Thoracic aorta (tissue), 2 donors: ENCODE measurements around the gene RSPO3. TPM values are rescaled to one million over a fixed set of nuclear protein-coding genes. Genes with fewer than 3 reads are reported as not detected.

ENCODE experiments used
- ATAC-seq: fragments of 150-250 bp; one replicate; pipeline ENCODE4 v1.8.0; 2017; ENCODE audit warnings: low read depth; ENCODE audit not compliant: insufficient number of reproducible peaks, low FRiP score
- DNase-seq: peaks from one replicate; pipeline ENCODE4 v3.0.0-alpha.2; 2020; ENCODE audit warnings: low spot score
- H3K27ac ChIP-seq, 2 donors: fragments of 200-600 bp; sonication (generic); 1 replicate in 1 of 2; 2 replicates in 1 of 2; pipeline ENCODE4 v1.5.1; 2016; ENCODE audit warnings: mild to moderate bottlenecking in 2 of 2, moderate library complexity in 2 of 2
- H3K27me3 ChIP-seq: fragments of 200-600 bp; sonication (generic); replicated peaks from 2 replicates; pipeline ENCODE4 v1.6.0; 2016; ENCODE audit warnings: mild to moderate bottlenecking; ENCODE audit not compliant: insufficient read depth
- H3K36me3 ChIP-seq: fragments of 200-600 bp; sonication (generic); one replicate; pipeline ENCODE4 v1.5.1; 2016
- H3K4me1 ChIP-seq, 2 donors: fragments of 200-600 bp; sonication (generic); 1 replicate in 1 of 2; 2 replicates in 1 of 2; pipeline versions ENCODE4 v1.5.1 to v1.6.0; 2016; ENCODE audit warnings: low read depth in 2 of 2, mild to moderate bottlenecking in 1 of 2; ENCODE audit not compliant: control insufficient read depth in 1 of 2
- H3K4me3 ChIP-seq: fragments of 200-600 bp; sonication (generic); 2 replicates; pipeline ENCODE4 v1.5.1; 2016; ENCODE audit warnings: mild to moderate bottlenecking
- H3K9me3 ChIP-seq: fragments of 200-600 bp; sonication (generic); 2 replicates; pipeline ENCODE4 v1.5.1; 2016
- total RNA-seq, 2 donors: library from RNA; depleted of rRNA; stranded (reverse); fragments of >200 nt; gene quantifications; one replicate each; pipeline versions ENCODE4 v1.1.0 to v1.2.3, GENCODE V29; 2016
- TF ChIP-seq, protein P1 (sequence below): fragments of 200-600 bp; sonication (generic); IDR thresholded peaks from one replicate; pipeline ENCODE4 v1.5.1; 2019; ENCODE audit warnings: antibody characterized with exemption

RSPO3 gene
- total RNA-seq, 2 donors from 2014 or later: 1.1 to 2.3 TPM

GRCh38 chr6:127078669-127079068, 39.8 kb upstream of the RSPO3 start:
- Histone ChIP-seq H3K27ac (no peak overlapping the region), H3K4me3 (no peak overlapping the region), H3K36me3 (no peaks in the 10 kb centered on the region), H3K27me3 (no peaks in the 10 kb centered on the region), H3K4me1 (no peaks in the 10 kb centered on the region), H3K9me3 (no peaks in the 10 kb centered on the region)
- ATAC-seq: no peak
- TF ChIP-seq, protein P1, sequence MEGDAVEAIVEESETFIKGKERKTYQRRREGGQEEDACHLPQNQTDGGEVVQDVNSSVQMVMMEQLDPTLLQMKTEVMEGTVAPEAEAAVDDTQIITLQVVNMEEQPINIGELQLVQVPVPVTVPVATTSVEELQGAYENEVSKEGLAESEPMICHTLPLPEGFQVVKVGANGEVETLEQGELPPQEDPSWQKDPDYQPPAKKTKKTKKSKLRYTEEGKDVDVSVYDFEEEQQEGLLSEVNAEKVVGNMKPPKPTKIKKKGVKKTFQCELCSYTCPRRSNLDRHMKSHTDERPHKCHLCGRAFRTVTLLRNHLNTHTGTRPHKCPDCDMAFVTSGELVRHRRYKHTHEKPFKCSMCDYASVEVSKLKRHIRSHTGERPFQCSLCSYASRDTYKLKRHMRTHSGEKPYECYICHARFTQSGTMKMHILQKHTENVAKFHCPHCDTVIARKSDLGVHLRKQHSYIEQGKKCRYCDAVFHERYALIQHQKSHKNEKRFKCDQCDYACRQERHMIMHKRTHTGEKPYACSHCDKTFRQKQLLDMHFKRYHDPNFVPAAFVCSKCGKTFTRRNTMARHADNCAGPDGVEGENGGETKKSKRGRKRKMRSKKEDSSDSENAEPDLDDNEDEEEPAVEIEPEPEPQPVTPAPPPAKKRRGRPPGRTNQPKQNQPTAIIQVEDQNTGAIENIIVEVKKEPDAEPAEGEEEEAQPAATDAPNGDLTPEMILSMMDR: no peak
- DNase-seq: no peak

- ATAC-seq (no peak), DNase-seq (no peak)
- H3K27ac ChIP-seq: no peak overlapping the region
- TF ChIP-seq, protein P1: no peak
- no peaks in the 10 kb centered on the region for H3K4me1 ChIP-seq
- no peaks in the 10 kb centered on the region for H3K9me3 ChIP-seq
- no peak overlapping the region for H3K4me3 ChIP-seq
- no peaks in the 10 kb centered on the region for H3K36me3 ChIP-seq
- H3K27me3 ChIP-seq: no peaks in the 10 kb centered on the region
These were observed 38.8 kb upstream of the RSPO3 start for GRCh38 chr6:127079681-127080080.

GRCh38 chr6:127080081-127080480, 38.4 kb upstream of the RSPO3 start:
- no peaks in the 10 kb centered on the region for H3K36me3 ChIP-seq
- H3K27ac ChIP-seq: no peak overlapping the region
- H3K4me3 ChIP-seq: no peak overlapping the region
- no peak for DNase-seq
- no peaks in the 10 kb centered on the region for H3K4me1 ChIP-seq
- ATAC-seq: no peak
- TF ChIP-seq, protein P1: no peak
- H3K9me3 ChIP-seq: no peaks in the 10 kb centered on the region
- H3K27me3 ChIP-seq: no peaks in the 10 kb centered on the region

DNA sequence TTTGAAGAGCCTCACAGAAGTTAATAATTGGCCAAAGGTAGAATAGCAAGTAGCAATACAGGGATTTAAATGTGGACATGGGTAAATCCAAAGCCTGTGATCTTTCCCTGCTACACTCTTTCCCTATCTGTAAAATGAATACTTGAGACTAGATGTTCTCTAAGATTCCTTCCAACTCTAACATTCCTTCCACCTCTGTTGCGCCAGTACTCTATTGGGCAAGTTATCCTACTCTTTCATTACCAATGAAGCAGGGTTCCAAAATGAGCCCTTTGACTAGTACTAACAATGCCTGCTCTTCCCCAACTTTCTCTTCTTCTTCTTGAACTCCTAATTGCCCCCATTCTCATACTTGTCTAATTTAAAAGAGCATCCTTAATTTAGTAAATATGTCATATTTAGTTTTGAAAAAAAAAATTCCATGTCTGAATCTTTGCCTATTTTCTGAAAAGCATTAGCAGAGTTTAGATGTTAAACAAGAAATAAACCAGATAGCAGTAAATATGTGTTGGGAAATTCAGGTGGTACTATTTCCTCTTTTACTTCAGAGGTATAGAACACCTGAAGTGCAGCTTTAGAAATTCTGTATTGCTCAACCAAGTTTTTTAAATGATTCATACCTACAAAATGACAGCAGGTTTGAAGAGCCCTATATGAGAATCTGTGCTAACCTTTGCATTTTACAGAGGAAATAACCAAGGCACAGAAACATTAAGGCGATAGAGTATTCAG, 35.1 kb upstream of the RSPO3 start:
- no peaks in the 10 kb centered on the region for H3K9me3 ChIP-seq
- no peaks in the 10 kb centered on the region for H3K4me1 ChIP-seq
- no peak overlapping the region for H3K27ac ChIP-seq
- TF ChIP-seq, protein P1: no peak
- no peak overlapping the region for H3K4me3 ChIP-seq
- H3K36me3 ChIP-seq: no peaks in the 10 kb centered on the region
- no peak for ATAC-seq
- no peaks in the 10 kb centered on the region for H3K27me3 ChIP-seq
- DNase-seq: no peak

DNA sequence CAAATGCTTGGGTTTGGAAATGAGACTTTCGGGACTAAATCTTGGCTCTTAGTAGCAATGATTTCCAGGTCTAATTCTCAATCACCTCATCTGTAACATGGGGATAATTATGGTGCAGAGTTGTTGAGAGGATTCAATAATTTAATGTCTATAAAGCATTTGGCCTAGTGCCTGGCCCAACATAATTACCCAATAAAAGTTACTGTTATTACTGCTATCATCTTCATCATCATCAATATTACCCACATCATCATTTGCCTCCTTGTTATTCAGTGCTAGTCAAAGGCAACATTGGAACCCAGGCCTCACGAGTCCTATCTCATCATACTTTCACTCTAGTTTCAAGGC, 34.5 kb upstream of the RSPO3 start:
- DNase-seq (no peak), ATAC-seq (no peak)
- Histone ChIP-seq H3K4me1 (no peaks in the 10 kb centered on the region), H3K9me3 (no peaks in the 10 kb centered on the region), H3K36me3 (no peaks in the 10 kb centered on the region), H3K27me3 (no peaks in the 10 kb centered on the region), H3K27ac (no peak overlapping the region), H3K4me3 (no peak overlapping the region)
- TF ChIP-seq, protein P1: no peak
